ENCODE measurements around the gene RBP3.

The RBP3 gene

DNA sequence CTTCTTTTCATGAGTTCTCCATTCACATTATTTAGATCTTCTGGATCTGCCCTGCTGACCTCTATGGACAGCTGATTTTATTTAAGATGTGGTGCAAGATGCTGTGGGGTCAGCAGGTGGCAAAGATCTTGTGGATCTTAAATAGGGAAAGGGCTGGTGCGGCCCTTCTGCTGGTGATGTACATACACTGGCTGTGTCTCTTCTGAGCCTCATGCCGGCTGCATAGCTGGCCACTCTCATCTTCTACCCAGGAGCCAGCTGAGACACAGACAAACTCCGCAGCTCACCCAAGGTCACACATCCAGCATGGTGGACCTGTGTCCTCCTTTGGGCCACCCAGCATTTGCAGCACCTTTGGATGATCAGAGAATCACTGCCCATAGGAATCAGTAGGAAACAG lies 9.7 kb downstream of the RBP3 start:
- DNase-seq (ENCODE audit: low read depth), result no peak

GRCh38 chr10:47358457-47358856 lies 10.3 kb downstream of the RBP3 start:
- no peak for DNase-seq (ENCODE audit: low read depth)

- DNase-seq (ENCODE audit: low read depth), result no peak
These were observed 10.9 kb downstream of the RBP3 start for GRCh38 chr10:47359101-47359500.

GRCh38 chr10:47359626-47360418 lies 11.7 kb downstream of the RBP3 start:
- DNase-seq (ENCODE audit: low read depth), result no peak

- no peak for DNase-seq (ENCODE audit: low read depth)
These were observed 12.4 kb downstream of the RBP3 start for GRCh38 chr10:47360419-47361040.

DNA sequence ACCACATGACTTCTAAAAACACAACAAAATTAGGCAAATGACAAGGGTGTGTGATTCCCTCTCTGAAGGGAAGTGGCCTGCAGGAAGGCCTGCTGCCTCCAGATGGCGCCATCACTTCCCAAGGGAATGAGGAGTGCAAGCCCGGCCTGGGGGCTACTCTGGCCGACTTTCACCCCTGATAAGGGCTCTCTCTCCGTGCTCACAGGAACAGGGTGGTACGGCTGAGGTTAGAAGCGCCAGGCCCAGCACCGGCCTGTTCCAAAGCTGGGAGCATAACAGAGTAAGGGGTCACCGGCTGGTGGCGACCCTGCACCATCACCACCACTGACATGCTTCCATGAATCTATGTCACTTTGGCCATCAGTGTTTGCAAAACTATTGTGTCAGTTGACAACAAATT lies 13.1 kb downstream of the RBP3 start:
- no peak for DNase-seq (ENCODE audit: low read depth)

DNA sequence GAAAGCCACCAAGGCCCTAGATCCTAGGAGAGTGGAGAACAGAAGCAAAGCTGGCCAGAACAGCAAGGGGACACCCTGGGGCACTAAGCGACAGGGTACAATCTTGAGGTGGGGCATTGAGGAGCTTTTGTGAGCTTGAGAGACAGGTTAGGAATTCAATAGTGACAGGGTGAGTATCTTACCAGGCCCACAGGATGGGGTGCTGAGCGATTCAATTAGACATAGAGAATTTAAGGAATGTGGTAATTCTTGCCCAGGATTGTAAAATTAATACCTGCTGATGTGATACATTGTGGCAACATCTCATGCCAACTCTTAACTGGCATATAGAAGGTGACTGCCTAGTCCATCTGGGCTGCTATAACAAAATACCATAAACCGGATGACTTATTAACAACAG lies 14.0 kb downstream of the RBP3 start:
- DNase-seq (ENCODE audit: low read depth), result no peak

GRCh38 chr10:47363781-47364180 lies 15.6 kb downstream of the RBP3 start:
- no peak for DNase-seq (ENCODE audit: low read depth)

DNA sequence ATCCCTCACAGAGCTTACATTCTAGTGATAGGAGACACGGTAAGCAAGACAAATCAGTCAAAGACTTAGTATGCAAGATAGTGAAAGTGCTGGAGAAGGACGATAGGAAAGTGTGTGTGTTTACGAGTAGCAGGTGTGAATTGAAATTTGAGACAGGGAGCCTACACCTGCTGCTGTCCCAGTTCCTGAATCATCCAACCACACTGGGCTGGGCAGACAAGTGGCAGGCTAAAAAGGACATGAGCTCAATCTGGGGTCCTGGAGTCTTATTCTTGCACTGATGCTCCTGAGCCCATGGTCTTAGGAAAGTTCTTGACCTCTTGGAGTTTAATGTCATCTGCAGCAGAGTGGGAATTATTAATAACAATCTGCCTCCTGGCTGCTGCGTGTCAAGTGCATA lies 16.2 kb downstream of the RBP3 start:
- DNase-seq (ENCODE audit: low read depth), result no peak

GRCh38 chr10:47364911-47365310 lies 16.7 kb downstream of the RBP3 start:
- DNase-seq (ENCODE audit: low read depth), result no peak

DNA sequence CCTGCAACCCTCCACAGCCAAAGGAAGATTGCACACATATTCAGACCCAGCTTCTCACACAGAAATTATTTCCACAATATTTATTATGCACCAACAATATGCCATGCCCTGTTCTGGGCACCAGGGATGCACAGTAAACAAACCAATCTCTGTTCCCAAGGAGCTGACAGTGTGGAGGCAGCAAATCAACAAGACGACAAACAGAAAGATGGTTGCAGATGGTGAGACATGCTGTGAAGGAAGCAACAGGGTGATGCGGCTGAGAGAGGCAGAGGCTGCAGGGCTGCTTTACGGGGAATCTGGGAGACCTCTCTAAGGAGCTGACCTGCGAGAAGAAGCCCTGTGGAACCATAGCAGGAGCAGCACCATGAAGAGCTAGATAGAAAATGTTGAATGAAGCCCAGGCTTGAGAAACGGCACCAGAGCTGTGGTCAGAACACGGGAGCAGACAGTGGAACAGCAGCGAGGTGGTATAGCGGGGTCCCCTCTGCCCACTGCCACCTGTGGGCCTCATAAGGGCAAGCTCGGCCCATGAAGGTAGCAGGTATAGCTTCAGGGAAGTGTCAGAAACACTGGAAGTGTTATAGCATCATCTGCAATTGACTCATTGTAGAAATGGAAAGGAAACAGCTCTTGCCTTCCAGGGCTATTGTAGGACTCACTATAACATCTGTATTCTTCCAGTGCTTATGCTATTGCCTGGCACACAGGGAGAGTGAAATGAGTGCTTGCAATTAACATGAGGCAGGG lies 17.4 kb downstream of the RBP3 start:
- no peak for DNase-seq (ENCODE audit: low read depth)

GRCh38 chr10:47366181-47366631 lies 18.0 kb downstream of the RBP3 start:
- no peak for DNase-seq (ENCODE audit: low read depth)

DNA sequence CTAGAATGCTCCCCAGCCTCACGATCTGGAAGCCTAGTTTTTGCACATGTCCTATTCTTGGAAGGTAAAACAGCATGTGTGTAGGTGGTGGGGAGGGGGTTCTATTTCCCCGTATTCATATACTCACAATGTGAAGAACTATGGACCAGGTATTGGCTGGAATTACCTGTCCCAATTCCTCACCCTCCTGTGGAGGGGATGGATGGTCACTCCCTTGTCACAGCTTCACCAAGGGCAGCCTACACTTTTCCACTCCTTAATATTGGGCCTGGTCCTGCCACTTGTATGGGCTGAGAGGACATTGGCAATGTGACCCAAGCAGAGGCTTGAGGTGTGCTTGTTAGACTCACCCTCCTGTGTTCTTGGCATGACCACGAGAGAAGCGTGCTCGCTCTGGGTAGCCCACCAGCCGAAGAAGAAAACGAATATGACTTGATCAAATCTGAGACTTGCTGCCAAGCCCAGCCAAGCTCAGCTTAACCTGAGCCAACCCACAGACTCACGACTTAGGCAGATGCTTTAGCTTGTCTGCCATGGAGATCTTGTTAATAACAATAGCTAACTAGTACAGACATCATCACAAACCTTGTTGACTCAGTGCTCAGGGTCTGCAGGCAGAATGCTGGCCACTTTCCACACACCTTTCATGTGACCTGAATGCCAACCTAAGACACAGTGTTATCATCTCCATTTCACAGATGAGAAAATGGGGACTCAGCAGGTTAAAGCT lies 18.7 kb downstream of the RBP3 start:
- no peak for DNase-seq (ENCODE audit: low read depth)

DNA sequence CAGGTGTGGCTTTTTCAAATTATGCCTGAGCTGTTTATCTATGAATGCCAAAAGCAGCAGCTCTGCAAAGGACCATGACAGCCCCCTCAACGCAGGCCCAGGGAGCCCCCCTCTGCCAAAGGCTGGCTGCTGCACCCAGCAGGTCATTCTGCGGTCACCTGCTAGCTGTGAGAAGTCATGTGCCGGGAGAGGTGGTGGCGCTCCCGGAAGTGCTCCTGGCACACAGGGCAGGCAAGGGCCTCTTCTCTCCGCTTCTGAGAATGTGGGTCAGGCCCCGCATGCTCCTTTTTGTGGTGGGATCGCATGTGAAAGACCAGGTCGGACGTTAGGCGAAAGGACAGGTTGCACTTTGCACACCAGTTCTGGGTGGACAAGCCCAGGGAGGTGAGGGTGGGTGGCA lies 19.5 kb downstream of the RBP3 start:
- no peak for DNase-seq (ENCODE audit: low read depth)

GRCh38 chr10:47368431-47369180 lies 20.4 kb downstream of the RBP3 start:
- no peak for DNase-seq (ENCODE audit: low read depth)

DNA sequence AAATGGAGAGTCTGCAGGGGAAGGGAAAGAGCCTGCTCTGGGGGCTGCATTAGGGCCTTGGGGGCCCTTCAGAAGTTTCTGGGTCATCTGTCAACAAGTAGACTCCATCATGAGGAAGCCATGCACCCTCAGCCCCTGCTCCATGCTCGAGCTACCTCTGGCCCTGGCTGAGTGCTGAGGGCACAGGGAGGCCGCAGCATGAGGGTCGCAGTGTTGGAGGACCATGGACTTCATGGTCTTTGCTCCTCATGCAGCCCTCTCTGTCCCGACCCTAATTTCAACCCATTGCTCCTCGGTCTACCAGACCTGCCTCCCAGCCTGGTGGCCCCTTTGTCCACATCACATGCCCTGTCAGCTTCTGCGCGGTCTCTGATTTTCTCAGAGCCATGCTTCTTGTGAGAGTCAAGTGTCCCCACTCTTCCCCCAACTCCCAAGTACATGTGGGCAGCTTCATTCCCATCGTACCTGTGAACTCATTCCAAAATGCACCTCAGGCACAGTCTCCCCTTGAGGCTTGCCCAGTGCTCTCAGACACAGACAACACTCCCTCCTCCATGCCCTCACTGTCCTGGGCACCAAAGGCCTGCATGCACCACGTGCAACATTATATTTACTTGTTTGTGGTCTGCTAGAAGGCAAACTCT lies 21.2 kb downstream of the RBP3 start:
- DNase-seq (ENCODE audit: low read depth), result no peak

- no peak for DNase-seq (ENCODE audit: low read depth)
These were observed 22.0 kb downstream of the RBP3 start for GRCh38 chr10:47370015-47370767.

- DNase-seq (ENCODE audit: low read depth), result no peak
These were observed 22.7 kb downstream of the RBP3 start for GRCh38 chr10:47370878-47371277.

DNA sequence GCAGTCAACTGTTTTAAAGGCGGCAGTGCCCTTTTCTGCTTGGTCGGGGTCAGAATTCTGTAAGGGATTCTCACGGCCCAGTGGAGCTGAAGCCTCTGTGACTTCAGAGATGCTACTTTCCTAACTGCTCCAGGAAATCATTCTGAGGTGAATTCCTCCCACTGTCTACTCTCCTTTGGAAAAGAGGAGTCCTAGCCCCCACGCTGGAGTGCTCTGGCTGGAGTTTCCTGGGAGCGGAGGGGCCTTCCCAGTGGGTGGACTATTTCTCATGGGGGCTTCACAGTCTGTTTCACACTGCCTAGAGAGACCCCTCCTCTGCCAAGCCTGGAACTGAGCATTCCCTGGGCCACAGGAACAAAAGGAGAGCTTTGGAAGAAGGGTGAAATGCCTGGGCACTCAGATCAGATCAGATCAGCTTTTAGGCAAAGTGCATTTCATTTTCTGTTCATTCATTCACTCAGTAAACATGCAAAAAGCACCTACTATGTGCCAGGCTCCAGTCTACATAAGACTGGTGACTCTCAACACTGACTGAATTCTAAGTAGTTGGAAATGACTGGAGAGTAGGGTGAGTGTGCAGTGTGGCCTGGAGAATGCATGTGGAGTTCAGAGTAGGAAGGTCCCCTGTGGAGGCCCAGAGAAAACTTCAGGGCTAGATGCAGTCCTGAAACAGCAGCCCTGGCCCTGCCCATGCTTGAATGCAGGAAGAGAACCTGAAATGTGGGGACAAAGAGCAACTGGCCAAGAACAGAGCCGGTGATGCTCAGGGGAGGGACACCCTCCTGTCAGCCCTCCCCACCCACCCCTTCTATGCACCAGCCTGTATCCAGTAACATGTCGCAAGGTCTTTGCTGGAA lies 23.7 kb downstream of the RBP3 start:
- no peak for DNase-seq (ENCODE audit: low read depth)

Measured in fibroblast of the conjunctiva (primary cell).